GM21619 (cell line): ENCODE measurements around the gene PATJ.
"Not testable (repeated sequence)": the region's sequence is repeated elsewhere in the genome, so short reads cannot be mapped to it uniquely, and the experiment has no call there.

Experiments
- ATAC-seq: cut with Tn5 transposase; IDR thresholded peaks from one replicate; pipeline ENCODE4 v1.9.1; 2021; ENCODE audit not compliant: unreplicated experiment

The PATJ gene

DNA sequence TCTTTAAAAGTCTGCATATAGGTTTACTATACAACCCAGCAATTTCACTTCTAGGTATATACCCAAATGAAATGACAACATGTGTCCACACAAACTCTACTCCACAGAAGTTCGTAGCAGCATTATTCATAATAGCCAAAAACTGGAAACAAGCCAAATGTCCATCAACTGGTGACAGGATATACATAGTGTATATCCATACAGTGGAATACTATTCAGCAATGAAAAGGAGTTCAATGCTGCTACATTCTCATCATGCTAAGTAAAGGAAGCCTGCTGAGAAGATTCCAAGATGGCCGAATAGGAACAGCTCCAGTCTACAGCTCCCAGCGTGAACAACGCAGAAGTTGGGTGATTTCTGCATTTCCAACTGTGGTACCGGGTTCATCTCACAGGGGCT lies 200.6 kb downstream of the PATJ start:
- no peak for ATAC-seq

DNA sequence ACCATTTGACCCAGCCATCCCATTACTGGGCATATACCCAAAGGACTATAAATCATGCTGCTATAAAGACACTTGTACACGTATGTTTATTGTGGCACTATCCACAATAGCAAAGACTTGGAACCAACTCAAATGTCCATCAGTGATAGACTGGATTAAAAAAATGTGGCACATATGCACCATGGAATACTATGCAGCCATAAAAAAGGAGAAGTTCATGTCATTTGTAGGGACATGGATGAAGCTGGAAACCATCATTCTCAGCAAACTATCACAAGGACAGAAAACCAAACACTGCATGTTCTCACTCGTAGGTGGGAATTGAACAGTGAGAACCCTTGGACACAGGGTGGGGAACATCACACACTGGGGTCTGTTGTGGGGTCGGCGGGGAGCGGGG lies 206.4 kb downstream of the PATJ start:
- ATAC-seq, result not testable (repeated sequence)

DNA sequence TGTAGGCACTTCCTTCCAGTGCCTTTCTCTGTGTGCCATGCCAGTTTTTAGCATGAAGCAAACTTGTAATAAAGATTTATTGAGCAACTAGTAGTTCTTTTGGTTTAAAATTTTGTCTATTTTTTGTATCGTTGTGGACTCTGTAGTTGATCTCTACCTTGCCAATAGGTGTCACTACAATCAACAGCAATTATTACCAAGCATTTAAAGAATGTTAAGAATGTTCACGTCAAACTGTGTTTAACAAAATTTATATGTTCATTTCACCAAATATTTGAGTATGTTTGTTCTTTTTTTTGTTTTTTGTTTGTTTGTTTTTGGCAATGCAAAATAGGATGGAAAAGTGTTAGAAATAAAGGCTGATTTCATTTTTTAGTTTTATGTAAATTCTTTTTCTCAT lies 208.1 kb downstream of the PATJ start:
- no peak for ATAC-seq

DNA sequence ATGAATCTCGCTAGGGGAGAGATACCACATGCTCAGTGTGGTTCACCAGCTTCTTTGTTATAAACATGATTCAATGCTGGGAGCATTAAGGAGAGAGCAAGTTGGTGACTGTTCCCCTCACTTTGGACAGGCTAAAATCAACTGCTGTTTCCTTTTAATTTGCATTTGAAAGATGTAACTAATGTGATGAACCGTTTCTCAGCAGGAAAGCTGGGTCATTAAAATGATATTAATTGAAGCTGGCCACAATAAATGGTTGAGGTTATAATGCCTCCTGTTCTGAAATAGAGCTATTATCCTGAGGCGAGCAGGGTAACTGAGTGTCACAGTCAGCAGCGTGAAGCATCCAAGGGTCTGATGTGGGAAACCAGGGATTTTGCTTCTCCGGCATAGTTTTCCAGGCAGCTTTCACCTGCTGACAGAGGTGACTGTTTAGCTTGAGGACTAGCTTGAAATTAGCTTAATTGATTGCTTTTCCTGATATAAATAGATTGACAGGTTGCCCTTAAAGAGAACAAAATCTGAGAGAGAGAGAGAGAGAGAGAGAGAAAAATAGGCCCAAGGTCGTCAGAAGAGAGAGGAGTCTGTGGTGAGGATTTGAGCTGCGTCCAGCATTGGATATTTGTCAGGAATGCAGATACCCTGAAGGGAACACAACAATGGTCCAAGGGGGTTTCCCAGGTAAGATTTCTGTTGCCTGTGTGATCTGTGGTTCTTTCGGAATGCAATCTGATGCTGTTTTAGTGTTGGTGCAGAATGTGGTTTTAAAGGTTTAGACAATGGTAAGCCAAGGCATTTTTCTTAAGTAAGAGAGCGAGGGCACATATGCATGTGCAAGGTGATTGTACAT lies 209.7 kb downstream of the PATJ start:
- no peak for ATAC-seq

DNA sequence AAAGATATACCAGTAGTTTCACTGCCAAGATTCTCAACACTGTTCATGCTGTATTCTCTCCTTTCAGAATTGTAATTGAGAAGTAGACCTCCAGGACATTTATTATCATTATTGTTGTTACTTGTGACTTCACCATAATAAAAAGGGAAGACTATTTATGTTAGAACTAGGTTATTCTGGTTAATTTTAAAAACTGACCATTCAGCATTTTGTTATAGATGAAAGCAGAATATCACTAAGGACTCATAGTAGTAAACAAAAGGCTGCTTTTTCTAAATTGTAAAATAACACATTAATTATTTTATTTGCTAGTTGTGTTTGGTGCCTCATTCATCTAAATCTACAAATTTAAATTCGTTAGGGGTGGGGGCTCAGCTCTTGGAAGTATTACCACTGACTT lies 210.4 kb downstream of the PATJ start:
- ATAC-seq, result no peak

GRCh38 chr1:61953076-61953789 lies 211.0 kb downstream of the PATJ start:
- ATAC-seq, result no peak

DNA sequence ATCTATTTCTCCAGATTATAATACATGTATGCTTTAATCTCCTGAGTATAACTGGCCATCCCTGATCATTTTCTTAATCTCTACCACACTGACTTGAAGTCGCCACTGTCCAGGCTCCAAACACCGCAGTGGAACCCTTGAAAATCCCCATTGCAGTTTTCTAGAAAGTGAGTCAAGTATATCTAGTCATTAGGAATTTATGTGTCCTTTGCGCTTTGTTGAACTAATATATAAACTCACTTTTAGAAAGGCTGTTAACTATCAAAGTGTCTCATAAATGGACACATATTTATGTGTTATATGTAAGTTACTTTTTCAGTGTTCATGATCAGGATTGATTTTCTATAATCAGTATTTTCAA lies 211.5 kb downstream of the PATJ start:
- ATAC-seq, result no peak

GRCh38 chr1:61955261-61955660 lies 213.0 kb downstream of the PATJ start:
- ATAC-seq, result no peak

DNA sequence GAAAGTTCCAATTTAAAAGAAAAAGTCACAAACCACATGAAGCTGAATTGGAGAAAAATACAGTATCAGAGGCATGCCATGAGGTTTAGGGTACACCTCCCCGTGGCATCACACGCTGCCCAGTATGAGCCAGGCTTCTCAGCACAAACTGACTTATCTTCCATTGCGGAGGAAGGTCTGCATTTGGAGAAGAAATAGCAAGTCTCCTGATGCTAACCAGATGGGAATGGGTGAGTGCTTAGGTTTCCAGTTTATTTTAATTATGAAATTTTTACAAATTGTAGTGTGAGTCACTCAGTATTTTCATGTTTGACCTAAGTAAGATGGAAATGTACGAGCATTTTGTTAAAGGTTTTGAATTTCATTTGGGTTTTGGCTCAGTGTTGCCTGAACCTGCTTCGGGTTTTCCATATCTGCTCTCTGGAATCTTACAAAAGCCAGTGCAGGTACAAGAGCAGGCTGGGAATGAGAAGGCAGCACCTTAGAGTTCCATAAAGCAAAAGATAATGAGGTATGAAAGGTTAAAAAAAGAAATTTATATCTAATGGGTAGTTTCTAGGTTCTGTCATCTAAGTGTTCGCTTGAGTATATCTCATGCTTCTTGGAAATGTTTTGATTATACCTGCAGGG lies 213.9 kb downstream of the PATJ start:
- ATAC-seq, result no peak

- ATAC-seq, result no peak
These were observed 214.5 kb downstream of the PATJ start for GRCh38 chr1:61956784-61957183.

DNA sequence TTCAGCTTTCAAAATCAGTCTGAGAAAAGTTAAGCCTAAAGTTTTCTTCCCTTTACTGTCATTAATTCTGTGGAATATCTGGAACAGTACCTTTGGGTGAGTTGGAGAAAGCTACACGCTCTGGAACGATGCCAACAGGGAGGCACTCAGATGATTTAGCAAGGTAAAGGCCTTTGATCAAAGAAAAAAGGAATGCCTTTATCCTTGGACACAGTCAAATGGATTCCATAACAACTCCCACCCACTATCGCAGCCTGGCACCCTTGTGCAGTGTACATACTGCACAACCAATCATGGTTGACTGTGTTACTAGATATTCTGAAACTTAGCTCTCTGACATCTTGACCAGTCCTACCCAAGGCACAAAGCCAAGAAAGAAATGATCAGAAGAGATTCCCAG lies 218.7 kb downstream of the PATJ start:
- no peak for ATAC-seq

DNA sequence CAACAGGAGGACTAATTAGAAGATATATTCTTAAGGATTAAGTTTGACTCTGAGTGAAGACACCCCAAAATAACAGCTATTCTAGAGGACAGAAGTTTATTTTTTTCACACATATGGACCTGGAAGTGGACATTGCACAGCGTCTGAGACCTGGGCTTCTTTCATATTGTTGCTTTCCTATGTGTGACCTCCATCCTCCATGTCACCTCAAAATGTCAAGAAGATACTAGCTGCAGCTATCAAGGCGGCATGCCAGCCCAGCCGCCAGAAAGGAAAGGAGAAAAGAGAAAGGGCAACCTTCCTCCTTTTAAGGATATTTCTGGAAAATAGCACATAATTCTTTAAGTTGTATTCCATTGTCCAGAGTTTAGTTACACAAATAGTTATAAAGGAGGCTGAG lies 220.4 kb downstream of the PATJ start:
- ATAC-seq, result no peak

- ATAC-seq, result not testable (repeated sequence)
These were observed 224.4 kb downstream of the PATJ start for GRCh38 chr1:61966450-61967225.

GRCh38 chr1:61967750-61968149 lies 225.5 kb downstream of the PATJ start:
- no peak for ATAC-seq

GRCh38 chr1:61968869-61969268 lies 226.6 kb downstream of the PATJ start:
- no peak for ATAC-seq

- no peak for ATAC-seq
These were observed 231.0 kb downstream of the PATJ start for GRCh38 chr1:61973100-61973837.

GRCh38 chr1:61975638-61976037 lies 233.4 kb downstream of the PATJ start:
- ATAC-seq, result no peak

DNA sequence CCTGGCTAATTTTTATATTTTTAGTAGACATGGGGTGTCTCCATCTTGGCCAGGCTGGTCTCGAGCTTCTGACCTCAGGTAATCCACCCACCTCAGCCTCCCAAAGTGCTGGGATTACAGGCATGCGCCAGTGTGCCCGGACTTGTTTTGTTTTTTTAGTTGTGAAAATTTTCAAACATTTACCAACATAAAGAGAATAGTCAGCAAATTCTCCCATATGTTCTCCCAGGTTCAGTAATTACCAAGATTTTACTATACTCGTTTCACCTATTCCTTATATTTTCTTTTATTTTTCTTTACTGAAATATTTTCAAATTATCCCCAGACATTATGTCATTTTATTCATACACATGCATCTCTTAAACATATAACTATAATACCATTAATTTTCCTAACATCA lies 234.3 kb downstream of the PATJ start:
- ATAC-seq, result no peak

- ATAC-seq, result no peak
These were observed 236.5 kb downstream of the PATJ start for GRCh38 chr1:61978796-61979195.

GRCh38 chr1:61979729-61980128 lies 237.4 kb downstream of the PATJ start:
- ATAC-seq, result no peak

DNA sequence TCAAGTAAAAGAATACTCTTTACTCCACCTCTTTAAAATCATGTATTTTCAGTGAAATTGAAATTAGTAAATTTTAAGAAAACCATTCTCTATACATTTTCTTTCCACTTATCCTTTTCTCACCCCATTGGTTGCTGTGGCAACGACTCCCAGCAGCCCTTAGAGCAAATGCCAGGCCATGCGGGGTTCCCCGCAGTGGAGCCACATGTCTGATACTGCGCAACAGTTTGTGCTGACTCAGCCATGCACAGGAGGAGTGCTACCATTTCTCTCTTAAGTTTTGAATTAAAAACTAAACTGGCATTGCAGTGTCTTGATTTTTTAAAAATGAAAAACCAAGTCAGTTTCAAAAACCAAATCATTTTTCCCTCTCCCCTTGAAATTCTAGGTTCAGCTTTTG lies 238.3 kb downstream of the PATJ start:
- no peak for ATAC-seq
